ENCODE data around the gene EVI2B.
"Not testable (repeated sequence)": the region's sequence is repeated elsewhere in the genome, so short reads cannot be mapped to it uniquely, and the experiment has no call there.

DNA sequence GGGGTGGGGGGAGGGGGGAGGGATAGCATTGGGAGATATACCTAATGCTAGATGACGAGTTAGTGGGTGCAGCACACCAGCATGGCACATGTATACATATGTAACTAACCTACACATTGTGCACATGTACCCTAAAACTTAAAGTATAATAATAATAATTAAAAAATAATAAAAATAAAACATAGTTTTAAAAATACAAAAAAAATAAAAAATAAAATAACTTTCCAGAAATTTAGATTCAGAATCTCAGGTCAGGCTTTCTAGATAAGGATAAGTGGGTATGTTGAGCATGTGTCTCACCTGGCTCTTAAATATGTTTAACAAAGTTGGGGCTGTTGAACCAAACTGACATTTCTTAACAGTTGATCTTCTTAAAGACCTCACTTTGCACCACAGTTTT lies 25.9 kb downstream of the EVI2B start:
- TF ChIP-seq, protein P1, sequence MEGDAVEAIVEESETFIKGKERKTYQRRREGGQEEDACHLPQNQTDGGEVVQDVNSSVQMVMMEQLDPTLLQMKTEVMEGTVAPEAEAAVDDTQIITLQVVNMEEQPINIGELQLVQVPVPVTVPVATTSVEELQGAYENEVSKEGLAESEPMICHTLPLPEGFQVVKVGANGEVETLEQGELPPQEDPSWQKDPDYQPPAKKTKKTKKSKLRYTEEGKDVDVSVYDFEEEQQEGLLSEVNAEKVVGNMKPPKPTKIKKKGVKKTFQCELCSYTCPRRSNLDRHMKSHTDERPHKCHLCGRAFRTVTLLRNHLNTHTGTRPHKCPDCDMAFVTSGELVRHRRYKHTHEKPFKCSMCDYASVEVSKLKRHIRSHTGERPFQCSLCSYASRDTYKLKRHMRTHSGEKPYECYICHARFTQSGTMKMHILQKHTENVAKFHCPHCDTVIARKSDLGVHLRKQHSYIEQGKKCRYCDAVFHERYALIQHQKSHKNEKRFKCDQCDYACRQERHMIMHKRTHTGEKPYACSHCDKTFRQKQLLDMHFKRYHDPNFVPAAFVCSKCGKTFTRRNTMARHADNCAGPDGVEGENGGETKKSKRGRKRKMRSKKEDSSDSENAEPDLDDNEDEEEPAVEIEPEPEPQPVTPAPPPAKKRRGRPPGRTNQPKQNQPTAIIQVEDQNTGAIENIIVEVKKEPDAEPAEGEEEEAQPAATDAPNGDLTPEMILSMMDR (IDR thresholded peaks at IDR 0.05): not testable (repeated sequence)
- TF ChIP-seq POLR2A (IDR thresholded peaks at IDR 0.05): not testable (repeated sequence)

All from transverse colon (tissue), 3 donors.